RWPE2 (cell line): Measurements from ENCODE around the gene MYL12B.

Experiments
- ATAC-seq: fragments of 200-7000 bp; cut with Tn5 transposase; 3 replicates; pipeline ENCODE4 v1.9.1; 2021; ENCODE audit warnings: low read depth
- DNase-seq: peaks from one replicate; pipeline ENCODE4 v3.0.0-alpha.2; 2020; ENCODE audit warnings: low spot score
- H3K27ac ChIP-seq: fragments of 450-650 bp; 2 replicates; pipeline ENCODE4 v1.5.1; 2017; ENCODE audit warnings: mild to moderate bottlenecking; ENCODE audit not compliant: poor library complexity, severe bottlenecking
- H3K27me3 ChIP-seq: fragments of 250-450 bp; sonication (Bioruptor Pico); 2 replicates; pipeline ENCODE4 v1.5.1; 2021; ENCODE audit warnings: mild to moderate bottlenecking, moderate library complexity; ENCODE audit not compliant: insufficient read depth, poor library complexity, severe bottlenecking
- H3K36me3 ChIP-seq: fragments of 250-450 bp; sonication (Bioruptor Pico); 2 replicates; pipeline ENCODE4 v1.5.1; 2020; ENCODE audit warnings: low read depth, mild to moderate bottlenecking, moderate library complexity
- H3K4me1 ChIP-seq: fragments of 250-450 bp; sonication (Bioruptor Pico); 2 replicates; pipeline ENCODE4 v1.5.1; 2021; ENCODE audit warnings: mild to moderate bottlenecking, moderate library complexity; ENCODE audit not compliant: insufficient read depth, poor library complexity, severe bottlenecking
- H3K4me3 ChIP-seq: fragments of 250-450 bp; sonication (Bioruptor Pico); 2 replicates; pipeline ENCODE4 v1.5.1; 2021; ENCODE audit warnings: mild to moderate bottlenecking, moderate library complexity; ENCODE audit not compliant: severe bottlenecking
- H3K9me3 ChIP-seq: fragments of 250-450 bp; sonication (Bioruptor Pico); 2 replicates; pipeline ENCODE4 v1.5.1; 2021; ENCODE audit warnings: mild to moderate bottlenecking, moderate library complexity; ENCODE audit not compliant: severe bottlenecking
- TF ChIP-seq, protein P1 (sequence below): fragments of 450-650 bp; IDR thresholded peaks from one replicate; pipeline ENCODE4 v1.5.1; 2017; ENCODE audit warnings: mild to moderate bottlenecking, moderate library complexity; ENCODE audit not compliant: poor library complexity, severe bottlenecking

The MYL12B gene

DNA sequence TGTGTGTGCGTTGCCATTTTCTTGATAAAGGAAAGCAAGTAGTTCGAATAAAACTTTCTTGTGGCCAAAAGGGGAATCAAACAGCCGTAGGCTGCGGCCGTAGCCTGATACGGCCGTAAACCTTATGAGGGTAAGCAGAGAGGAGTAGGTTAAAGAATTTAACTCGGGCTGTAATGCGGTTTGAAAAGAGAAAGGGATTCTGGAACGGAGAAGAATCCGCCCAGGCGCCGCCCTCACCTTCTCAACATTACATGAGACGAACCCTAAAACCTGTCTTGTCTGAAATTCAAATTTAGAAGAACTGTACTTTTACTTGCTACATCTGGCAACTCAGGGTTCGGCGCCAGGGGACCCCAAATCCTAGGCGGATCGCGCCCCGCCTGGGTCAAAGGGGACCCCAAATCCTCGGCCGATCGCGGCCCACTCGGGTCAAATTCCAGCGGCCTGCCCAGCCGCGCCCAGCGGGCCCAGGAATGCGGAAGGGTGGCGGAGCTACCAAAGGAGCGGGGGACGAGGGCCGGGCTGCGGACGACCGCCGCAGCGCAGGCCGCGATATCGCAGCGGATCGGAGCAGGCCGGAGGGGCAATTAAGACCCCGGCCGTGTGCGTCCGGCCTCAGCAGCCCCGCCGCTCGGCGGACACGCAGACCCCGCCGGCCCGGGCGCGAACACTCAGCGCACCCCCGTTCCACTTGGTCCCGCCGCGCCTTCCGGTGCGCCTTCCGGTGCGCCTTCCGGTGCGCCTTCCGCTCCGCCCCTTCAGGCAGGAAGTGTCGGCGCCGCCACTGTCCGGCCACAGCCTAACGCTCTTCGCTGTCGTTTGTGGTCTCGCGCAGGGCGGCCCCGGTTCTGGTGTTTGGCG lies at the start of gene MYL12B:
Gene MYL12B (plus strand): TSS at position 761 of the 861 bp plus-strand sequence. CDS start 10,766 bp downstream, outside the sequence.
- DNase-seq, result peak; percentile 81
- no peaks in the 10 kb centered on the region for H3K9me3 ChIP-seq
- TF ChIP-seq, protein P1, sequence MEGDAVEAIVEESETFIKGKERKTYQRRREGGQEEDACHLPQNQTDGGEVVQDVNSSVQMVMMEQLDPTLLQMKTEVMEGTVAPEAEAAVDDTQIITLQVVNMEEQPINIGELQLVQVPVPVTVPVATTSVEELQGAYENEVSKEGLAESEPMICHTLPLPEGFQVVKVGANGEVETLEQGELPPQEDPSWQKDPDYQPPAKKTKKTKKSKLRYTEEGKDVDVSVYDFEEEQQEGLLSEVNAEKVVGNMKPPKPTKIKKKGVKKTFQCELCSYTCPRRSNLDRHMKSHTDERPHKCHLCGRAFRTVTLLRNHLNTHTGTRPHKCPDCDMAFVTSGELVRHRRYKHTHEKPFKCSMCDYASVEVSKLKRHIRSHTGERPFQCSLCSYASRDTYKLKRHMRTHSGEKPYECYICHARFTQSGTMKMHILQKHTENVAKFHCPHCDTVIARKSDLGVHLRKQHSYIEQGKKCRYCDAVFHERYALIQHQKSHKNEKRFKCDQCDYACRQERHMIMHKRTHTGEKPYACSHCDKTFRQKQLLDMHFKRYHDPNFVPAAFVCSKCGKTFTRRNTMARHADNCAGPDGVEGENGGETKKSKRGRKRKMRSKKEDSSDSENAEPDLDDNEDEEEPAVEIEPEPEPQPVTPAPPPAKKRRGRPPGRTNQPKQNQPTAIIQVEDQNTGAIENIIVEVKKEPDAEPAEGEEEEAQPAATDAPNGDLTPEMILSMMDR, result no peak
- H3K36me3 ChIP-seq, result peaks cover 33% of the 10 kb centered on the region
- H3K4me1 ChIP-seq, result peaks cover 35% of the 10 kb centered on the region
- ATAC-seq, result peak; percentile 70
- no peaks in the 10 kb centered on the region for H3K27me3 ChIP-seq
- peak within 1 kb of the TSS; percentile 93 for H3K27ac ChIP-seq
- H3K4me3 ChIP-seq, result peak within 1 kb of the TSS; percentile 75

DNA sequence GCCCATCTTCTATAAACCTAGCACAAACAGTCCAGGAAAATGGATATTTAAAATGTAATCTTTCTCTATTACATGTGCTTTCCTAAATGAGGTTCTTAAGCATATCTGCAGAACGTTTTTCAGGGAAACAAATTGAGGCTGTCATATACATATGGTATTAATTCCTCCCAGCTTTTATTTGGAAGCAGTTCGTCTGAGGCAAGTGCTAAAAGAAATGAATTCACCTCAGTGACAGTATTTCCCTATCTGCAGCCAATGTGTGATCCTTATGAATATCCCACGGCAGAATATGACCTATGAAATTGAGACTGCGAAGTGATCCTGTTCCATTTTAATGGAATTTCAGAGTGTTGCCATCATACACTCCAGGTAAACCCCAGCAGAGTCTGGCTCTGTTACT lies 49.3 kb upstream of the MYL12B start:
- Histone ChIP-seq H3K27me3 (no peaks in the 10 kb centered on the region), H3K4me1 (no peaks in the 10 kb centered on the region), H3K9me3 (no peaks in the 10 kb centered on the region), H3K27ac (no peak overlapping the region), H3K4me3 (no peak overlapping the region), H3K36me3 (no peaks in the 10 kb centered on the region)
- DNase-seq (no peak), ATAC-seq (no peak)
- TF ChIP-seq, protein P1, result no peak

DNA sequence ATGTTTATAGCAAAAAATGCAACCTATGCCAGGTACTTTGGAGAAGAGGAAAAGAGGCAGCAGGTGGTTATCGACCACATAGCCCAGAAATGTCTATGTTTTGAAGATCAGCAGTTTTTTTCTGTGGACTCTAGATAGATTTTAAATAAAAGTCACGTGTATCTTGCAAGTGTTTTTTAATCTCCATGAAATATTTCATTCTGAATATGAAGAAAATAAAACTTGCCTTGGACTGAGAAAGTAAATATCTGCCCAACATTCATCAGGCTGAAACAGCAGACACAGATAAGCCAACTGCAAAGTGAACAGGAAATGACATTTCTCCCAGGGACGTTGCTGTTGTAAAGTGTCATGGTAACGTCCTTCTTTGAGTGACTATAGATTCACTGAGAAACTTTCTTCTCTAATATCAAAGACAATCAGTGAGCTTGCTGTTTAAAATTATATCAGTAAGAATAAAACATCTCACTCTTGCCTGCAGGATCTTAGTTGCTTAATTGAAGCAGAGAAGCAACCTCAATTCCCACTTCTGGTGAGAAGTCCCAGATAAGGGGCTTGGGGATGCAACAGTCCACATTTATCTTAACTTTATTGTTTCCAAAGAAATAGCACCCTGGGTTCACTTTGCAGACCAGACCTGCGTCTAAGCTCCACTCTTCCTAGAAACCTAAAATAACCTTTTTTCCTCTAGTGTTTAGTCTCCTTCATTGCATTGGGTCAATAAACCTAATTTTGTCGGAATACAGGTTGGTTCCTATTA lies 48.5 kb upstream of the MYL12B start:
- H3K36me3 ChIP-seq, result no peaks in the 10 kb centered on the region
- TF ChIP-seq, protein P1, result no peak
- H3K27me3 ChIP-seq, result no peaks in the 10 kb centered on the region
- H3K27ac ChIP-seq, result no peak overlapping the region
- H3K4me3 ChIP-seq, result no peak overlapping the region
- ATAC-seq (no peak), DNase-seq (no peak)
- H3K4me1 ChIP-seq, result no peaks in the 10 kb centered on the region
- no peaks in the 10 kb centered on the region for H3K9me3 ChIP-seq

DNA sequence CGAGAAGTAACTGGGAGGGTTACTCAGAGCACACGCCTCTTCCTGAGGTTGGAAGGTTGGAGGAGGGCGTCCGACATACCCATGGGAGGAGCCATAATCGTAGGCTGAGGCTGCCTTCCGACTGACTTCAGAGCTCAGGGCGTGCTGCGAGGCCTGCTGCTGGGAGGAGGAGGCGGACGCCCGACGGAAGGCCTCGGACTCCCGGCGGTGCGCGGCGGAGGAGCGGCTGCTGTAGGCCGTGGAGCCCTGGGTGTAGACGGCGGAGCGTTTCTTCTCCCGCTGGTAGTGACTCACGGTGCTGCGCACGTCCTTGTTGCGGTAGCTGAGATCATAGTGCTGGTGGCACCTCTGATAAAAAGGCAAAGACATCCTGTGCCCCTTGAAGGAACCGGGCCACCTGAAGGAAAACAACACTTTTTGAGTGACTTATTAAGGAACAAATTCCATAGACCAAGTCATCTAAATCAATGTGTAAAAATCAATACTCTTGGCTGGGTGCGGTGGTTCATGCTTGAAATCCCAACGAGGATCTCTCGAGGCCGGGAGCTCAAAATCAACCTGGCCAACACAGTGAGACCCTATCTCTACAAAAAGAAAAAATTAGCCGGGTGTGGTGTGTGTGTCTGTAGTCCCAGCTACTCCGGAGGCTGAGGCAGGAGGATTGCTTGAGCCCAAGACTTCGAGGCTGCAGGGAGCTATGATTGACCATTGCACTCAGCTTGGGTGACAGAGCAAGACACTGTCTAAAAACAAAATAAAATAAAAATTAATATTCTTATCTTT lies 46.9 kb upstream of the MYL12B start:
- H3K4me3 ChIP-seq, result no peak overlapping the region
- TF ChIP-seq, protein P1, result no peak

More for the DNA sequence above, 46.9 kb upstream of the MYL12B start:
- Histone ChIP-seq H3K9me3 (no peaks in the 10 kb centered on the region), H3K36me3 (no peaks in the 10 kb centered on the region), H3K4me1 (no peaks in the 10 kb centered on the region), H3K27me3 (no peaks in the 10 kb centered on the region), H3K27ac (no peak overlapping the region)
- ATAC-seq (no peak), DNase-seq (no peak)
